Activated CD4-positive, alpha-beta T cell treated with anti-CD3 and anti-CD28 coated beads, Interleukin-2, amount 50 U/mL, for 1 hour (primary cell): Measurements from ENCODE around the gene NKRF.
A peak's percentile ranks its signal among the peaks of the same experiment; 100 is the strongest.

ENCODE experiments used
- DNase-seq: peaks from one replicate; pipeline ENCODE4 v3.0.0-alpha.2; 2020

NKRF gene

DNA sequence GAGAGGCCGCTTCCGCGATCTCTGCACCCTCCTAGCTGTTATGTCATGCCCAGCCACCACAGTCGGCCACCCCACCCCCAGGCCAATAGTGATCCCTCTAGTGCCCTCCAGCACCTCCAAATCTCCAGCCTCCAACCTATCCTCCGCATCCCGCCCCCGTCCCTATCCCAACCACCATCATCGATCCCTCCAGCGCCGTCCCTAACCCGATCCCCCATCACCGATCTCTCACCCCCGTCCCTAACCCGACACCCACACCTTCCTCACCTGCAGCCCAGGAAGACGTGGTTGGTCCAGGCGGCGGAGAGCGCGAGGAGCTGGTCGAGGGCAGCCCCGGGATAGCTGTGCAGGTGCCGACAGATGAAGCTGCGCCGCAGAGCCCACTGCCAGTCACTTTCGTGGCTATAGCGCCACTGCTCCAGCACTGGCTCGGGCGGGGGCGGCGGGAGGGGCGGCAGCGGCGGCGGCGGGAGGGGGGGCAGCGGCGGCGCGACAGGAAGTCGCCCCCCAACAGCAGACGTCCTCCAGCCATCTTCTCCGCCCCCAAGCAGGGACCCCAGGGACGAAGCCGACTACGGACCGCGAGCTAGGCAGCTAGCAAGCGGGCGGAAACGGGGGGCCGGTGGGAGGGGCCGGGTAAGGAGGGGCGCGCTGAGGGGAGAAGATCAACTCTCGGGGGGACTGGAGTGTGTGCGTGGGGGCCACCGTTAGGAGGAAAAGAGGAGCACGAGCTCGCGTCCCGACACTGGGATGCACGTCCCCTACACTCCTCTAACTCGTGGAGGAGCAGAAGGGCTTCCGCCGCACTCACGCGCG, 552 bp downstream of the NKRF start:
- peak; percentile 47 for DNase-seq

DNA sequence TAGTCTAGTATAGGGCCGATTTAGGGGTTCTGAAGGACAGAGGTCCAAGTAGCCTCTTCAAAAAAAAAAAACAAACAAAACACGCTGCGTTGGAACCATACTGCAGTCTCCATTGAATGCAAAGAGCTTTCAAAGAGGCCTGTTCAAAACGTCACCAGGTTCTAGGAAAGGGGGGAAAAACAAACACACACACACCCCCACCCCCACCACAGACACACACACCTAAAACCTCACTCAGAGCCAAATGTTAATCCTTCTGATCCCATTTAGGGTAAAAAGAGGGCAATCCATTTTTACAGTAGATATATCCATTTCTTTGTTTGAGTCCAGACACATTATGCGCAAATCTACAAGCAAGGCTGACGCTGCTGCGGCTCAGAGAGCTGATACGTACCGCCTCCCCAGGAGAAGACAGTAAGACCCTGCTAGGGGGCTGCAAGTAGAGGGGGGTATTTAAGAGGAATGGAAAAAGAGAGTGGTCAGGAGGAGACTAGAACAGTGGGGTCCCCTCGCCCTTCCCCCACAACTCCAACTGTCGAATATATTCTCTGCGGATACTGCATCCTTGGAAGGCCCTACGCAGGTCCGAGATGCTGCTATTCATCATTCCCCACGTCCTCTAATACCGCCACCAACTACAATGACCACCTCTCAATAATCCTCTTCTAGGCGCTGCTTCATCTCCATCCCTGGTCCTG, 1.3 kb downstream of the NKRF start:
- DNase-seq: no peak

DNA sequence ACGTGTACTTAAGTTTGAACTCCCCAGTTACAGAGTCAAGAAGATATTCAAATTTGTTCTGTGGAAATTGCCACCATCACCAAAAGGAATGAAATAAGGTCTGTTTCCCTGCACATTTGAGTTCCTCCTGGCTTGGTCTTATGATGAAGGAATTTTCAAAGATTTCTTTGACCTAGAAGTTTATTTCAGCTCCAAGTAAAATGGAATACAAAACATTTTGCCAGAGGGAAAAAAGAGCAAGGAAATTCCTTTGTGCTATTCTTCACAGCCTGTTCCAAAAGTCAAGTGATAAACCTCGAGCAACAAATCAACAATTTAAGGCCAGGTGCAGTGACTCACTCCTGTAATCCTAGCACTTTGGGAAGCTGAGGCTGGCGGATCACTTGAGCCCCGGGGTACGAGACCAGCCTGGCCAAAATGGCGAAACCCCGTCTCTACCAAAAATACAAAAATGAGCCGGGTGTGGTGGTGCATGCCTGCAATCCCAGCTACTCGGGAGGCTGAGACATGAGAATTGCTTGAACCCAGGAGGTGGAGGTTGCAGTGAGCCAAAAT, 3.4 kb downstream of the NKRF start:
- no peak for DNase-seq

DNA sequence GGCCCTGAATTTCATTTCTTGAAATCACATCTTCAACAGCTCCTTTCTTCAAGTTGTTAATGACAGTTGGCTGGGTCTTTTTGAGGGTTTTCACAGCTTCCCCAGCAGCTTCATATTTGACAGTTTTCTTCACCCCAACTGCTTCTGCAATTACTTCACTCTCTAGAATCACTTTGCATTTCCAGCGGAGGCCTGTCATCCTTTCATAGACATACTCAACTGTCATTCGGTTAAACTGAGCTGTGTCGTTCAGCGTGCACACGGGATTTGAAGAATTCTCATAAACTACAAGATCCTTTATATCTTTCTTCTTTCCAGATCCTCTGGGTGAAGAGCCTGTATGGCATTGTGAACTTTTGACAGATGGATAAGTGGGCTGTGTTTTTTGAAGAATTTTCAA, 16.4 kb downstream of the NKRF start:
- DNase-seq: no peak

DNA sequence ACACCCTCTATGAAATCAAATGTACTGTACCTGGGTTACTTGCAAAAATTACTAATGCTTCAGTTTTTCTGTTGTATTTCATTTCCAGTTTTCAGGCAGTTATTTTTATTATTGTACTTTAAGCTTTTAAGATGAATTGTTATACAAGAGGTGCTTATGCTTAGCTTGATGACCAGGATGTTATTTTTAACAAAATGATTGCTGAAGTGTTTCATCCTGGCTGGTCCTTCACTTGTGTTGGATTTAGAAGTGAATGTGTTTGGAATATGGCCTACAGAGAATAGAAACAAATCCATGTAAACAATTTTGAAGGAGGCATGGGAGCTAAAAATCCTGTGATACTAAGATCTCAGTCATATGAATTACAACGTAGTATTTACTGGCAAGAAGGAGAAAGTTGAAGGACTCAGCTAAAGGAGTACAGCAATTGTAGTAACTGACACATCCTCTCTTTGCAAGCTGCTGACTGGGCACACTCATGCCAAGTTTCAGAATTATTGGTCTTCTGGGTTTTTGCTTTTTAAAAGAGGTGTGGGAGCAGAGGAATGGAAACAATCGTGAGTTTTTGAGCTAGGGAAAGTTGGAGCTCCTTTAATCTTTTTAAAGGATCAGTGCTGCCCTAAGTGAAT, 22.7 kb downstream of the NKRF start:
- DNase-seq: no peak

DNA sequence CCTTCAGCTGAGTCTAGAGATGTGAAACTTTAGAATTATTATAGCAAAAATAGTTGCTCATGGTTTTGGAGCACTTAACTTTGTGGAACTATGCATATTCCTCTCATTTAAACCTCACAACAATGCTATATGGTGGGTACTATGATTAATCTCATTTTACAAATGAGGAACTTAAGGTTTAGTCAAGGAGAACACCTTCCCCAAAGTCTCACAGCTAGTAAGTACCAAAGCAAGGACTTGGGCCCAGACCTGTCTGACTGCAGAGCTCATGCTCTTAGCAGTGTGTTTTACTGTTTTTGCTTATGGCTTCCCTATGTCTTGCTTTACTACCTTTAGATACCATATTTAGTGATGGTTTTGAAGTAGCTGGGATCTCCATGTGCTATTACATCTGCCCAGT, 26.8 kb downstream of the NKRF start:
- no peak for DNase-seq

DNA sequence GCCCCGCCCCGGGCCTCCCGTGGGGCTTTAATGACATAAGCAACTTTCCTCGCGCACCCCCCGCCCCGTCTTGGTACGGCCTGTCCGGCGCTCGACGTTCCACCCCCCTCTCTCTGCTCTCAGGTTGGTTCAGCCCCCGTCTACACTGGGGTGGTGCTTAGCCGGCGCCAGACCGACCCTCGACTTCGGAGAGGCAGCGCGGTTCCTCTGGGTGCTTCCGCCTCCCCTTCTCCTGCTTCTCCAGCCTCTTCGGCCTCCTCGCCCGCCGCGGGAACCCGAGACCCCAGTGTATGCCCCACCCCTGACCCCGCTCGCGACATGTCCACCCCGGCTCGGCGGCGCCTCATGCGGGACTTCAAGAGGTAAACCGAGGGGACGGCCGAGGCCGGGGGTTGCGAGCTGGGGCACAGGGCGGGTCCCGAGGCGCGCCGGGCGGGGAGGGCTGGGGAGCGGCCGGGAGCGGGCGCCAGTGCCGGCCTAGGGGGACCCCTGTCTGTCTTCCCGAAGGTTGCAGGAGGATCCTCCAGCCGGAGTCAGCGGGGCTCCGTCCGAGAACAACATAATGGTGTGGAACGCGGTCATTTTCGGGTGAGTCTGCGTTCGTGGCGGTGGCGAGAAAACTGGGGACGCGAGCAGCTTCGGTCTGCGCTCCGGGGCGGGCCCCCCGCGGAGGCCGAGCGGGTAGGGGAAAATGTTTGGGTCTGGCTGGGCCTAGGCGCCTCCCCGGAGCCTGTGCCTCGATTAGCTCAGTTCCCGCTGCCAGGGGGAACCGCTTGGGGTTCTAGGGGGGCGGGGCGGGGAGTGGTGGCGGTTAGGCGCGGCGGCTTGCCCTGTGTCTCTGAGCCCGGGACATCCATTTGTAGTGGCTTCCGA, 31.6 kb downstream of the NKRF start, which contains the start of gene UBE2A:
TSS of gene UBE2A (plus strand) at position 170 of the 873 bp plus-strand sequence. CDS start at position 319, 149 bp downstream.
- DNase-seq: peak; percentile 86

DNA sequence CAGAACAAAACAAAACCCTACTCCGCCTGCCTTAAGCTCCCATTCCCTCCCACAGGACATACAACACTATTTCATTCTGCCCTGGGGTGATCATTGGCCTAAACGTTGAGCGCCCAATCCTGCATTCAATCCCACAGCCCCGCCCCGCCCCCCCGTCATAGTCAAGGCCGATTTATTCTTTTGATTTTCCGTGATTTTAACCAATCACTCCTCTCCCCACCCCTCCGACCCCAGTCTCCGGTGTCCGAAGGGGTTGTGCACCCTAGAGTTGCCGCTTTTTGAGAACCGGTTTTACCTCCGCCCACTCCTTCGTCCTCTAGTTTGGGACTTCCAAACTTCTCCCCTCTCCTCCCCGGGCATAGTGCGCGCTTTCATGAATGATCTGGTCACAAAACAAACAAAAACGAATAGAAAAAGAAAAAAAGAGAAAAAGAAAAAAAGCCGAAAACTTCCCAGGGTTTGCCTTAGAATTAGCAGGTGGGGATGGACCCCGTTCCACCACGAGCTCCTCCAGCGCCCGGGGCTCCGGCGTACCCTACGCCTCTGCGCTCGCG, 32.3 kb downstream of the NKRF start:
- DNase-seq: no peak

DNA sequence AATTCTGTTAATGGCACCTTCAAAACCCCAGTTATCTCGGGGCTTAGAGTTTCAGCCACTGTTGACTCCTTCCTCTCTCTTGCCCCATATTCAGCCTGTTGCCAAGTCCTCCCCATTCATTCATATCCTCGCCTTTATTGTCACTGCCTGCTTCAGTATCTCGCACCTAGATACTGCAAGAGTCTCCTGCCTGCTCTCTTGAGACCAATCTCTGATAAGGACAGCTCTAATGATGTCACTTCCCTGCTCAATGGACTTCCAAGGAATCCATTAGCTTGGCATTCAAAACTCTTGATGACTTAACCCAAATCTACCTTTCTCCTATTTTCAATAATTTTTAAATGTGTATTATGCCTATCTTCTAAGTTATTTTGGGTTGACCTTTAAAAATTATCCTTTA, 33.0 kb downstream of the NKRF start:
- no peak for DNase-seq

DNA sequence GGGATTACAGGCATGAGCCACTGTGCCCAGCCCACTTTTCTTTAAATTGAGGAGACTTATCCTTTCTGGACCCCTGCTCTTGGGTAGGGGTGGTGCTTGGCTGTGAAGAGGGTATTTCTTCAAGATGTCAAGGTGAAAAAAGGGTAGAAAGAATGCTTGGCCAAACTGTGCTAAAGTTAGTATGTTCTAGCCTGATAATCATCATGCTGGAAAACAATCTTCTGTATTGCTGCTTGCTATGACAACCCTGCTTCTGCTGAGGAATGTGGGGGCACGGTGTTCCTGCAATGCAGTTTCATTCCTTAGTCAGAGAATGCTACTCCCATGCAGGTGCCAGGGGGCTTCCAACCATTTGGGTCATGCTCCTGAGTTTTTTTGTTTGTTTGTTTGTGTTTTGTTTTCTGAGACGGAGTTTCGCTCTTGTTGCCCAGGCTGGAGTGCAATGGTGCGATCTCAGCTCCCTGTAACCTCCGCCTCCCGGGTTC, 35.8 kb downstream of the NKRF start:
- no peak for DNase-seq

DNA sequence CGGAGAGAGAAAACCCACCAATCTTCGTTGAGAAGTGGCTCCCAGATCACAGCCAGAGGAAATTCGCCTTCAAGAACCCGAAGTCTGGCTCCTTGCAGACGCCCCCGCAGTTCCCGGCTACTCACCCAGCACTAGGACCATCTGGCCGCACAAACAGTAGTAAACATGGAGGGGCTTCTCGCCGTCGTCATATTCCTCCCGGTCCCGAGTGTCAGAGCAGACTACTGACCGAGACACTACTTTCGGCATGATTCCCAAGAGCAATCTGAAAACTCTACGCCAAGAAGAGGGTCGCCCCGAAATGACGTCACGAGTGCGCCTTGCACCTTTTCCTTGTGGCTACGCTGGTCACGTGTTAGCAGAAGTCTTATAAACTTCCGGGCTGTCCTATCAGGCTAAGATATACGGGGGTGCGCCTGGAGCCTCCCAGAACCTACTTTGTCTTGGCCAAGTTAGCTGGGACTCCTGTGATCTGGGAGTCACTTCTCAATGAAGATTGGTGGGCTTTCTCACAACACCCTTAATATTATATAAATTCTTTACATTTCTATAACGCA, 41.0 kb downstream of the NKRF start, which contains the start of gene STEEP1:
TSS of gene STEEP1 (minus strand) at position 303 of the 557 bp plus-strand sequence. CDS start at position 249, 54 bp downstream.
- peak; percentile 85 for DNase-seq

DNA sequence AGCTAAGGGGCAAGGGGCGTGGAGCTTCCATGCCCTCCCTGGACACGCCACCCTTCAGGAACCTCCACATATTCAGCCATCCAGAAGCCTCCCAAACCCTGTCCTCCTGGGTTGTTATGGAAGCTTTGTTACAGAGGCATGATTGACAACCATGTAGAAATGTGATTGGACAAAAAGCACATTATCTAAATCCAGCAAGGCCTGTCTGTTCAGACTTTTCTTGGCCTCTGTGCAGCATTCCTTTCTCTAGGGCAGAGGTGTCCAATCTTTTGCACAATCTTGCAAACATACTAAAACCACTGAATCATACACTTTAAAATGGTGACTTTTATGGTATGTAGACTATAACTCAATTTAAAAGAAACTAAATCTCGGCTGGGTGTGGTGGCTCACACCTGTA, 53.7 kb downstream of the NKRF start:
- DNase-seq: no peak

DNA sequence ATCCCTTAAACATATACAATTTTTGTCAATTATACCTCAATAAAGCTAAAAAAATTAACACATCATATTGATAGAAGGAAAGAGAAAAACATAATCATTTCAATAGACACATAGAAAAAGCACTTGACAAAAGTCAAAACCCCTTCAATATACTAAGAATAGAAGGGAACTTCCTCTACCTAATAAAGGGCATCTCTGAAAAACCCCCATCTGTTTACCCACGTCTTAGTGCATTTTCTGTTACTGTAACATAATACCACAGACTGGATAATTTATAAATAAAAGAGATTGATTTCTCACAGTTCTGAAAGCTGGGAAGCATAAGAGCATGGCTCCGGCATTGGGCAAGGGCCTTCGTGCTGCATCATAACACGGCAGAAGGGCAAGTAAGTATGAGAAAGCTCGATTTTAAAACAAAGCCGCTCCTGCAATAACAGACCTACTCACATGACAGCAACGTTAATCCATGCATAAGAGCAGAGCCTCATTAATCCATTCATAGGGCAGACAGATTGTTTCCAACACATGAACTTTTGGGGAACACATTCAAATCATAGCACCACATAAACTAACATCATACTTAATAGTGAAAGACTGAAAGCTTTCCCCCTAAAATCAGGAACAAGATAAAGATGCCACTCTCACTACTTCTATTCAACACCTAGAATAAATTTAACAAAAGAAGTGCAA, 56.8 kb downstream of the NKRF start:
- DNase-seq: no peak

DNA sequence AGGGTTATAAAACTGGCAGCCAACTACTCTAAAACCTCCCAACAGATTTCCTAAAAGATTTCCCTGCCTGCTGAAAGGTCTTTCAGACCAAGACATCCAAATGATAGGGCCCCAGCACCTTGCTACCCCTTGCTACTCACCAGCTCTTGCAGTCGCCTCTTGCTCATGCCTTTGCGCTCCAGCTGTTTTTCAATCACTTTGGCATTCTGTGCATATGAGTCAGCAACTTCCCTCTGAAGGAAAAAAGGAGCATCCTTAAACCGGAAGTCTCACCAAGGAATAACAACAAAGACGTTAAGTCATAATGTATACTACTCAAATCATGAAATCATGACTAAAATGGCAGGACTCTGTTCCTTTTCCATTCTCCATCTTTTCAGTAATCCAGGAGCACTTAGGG, 65.0 kb downstream of the NKRF start:
- no peak for DNase-seq

DNA sequence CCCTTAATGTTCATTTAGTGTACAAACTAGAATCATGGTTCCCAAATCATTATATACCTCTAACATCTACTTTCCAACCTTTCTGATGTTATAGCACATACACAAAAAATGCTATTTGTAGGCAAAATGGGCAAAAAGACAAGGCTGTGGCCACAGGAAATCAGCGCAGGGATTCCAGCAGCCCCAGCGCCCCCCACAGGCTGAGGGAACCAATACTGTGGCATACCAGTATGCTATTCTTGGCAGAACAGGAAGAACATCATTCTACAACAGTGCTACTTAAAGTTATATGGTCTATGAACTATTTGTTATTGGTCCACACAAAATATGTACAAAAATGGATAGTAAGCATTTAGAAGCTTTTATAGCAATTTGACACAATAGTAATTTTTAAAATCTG, 66.4 kb downstream of the NKRF start:
- DNase-seq: no peak
